MG63 (cell line): Measurements from ENCODE around the gene HEXB. TPM values are rescaled to one million over a fixed set of nuclear protein-coding genes. Genes with fewer than 3 reads are reported as not detected.

Experiments
- DNase-seq: peaks from one replicate; pipeline ENCODE4 v3.0.0-alpha.2; 2020
- H3K27me3 ChIP-seq: fragments of 250-450 bp; sonication (Bioruptor Pico); 2 replicates; pipeline ENCODE4 v1.5.1; 2020; ENCODE audit warnings: mild to moderate bottlenecking, moderate library complexity
- H3K36me3 ChIP-seq: fragments of 250-450 bp; sonication (Bioruptor Pico); 2 replicates; pipeline ENCODE4 v1.5.1; 2020; ENCODE audit warnings: mild to moderate bottlenecking, moderate library complexity
- H3K4me3 ChIP-seq: fragments of 250-450 bp; sonication (Bioruptor Pico); 2 replicates; pipeline ENCODE4 v1.5.1; 2020; ENCODE audit warnings: mild to moderate bottlenecking, moderate library complexity
- H3K9me3 ChIP-seq: fragments of 250-450 bp; sonication (Bioruptor Pico); 2 replicates; pipeline ENCODE4 v1.5.1; 2020; ENCODE audit warnings: mild to moderate bottlenecking, moderate library complexity
- total RNA-seq: library from RNA; depleted of rRNA; stranded (reverse); fragments of >200 nt; shearing (Covaris generic); gene quantifications from 2 replicates; pipeline ENCODE4 v1.2.3, GENCODE V29; 2014; ENCODE audit warnings: low replicate concordance; rRNA removed

The HEXB gene
- total RNA-seq = 165 and 208 TPM in 2 replicates

GRCh38 chr5:74684900-74685851, at the start of gene HEXB:
Gene HEXB (plus strand): TSS chr5:74685233. CDS start chr5:74685261, 28 bp downstream.
- H3K36me3 ChIP-seq = peaks cover 23% of the 10 kb centered on the region
- no peaks in the 10 kb centered on the region for H3K27me3 ChIP-seq
- peak within 1 kb of the TSS; percentile 78 for H3K4me3 ChIP-seq
- no peaks in the 10 kb centered on the region for H3K9me3 ChIP-seq
- DNase-seq = peak; percentile 90

- Histone ChIP-seq H3K36me3 (peaks cover 35% of the 10 kb centered on the region), H3K27me3 (no peaks in the 10 kb centered on the region), H3K4me3 (no peak overlapping the region), H3K9me3 (no peaks in the 10 kb centered on the region)
- DNase-seq = no peak
Measured at GRCh38 chr5:74636149-74636548, 48.9 kb upstream of the HEXB start.

- no peak for DNase-seq
- Histone ChIP-seq H3K4me3 (no peak overlapping the region), H3K36me3 (peaks cover 32% of the 10 kb centered on the region), H3K27me3 (no peaks in the 10 kb centered on the region), H3K9me3 (no peaks in the 10 kb centered on the region)
Measured at GRCh38 chr5:74636552-74636951, 48.5 kb upstream of the HEXB start.

- no peaks in the 10 kb centered on the region for H3K27me3 ChIP-seq
- H3K9me3 ChIP-seq = no peaks in the 10 kb centered on the region
- H3K36me3 ChIP-seq = peaks cover 23% of the 10 kb centered on the region
- DNase-seq = no peak
- H3K4me3 ChIP-seq = peak overlapping the region; percentile 90
Measured at GRCh38 chr5:74638544-74638969, 46.5 kb upstream of the HEXB start.

GRCh38 chr5:74638970-74639806, 45.8 kb upstream of the HEXB start:
- DNase-seq = peak; percentile 23
- Histone ChIP-seq H3K9me3 (no peaks in the 10 kb centered on the region), H3K36me3 (peaks cover 17% of the 10 kb centered on the region), H3K27me3 (no peaks in the 10 kb centered on the region), H3K4me3 (peak overlapping the region; percentile 90)

GRCh38 chr5:74639807-74640449, 45.1 kb upstream of the HEXB start:
- peak overlapping the region; percentile 90 for H3K4me3 ChIP-seq
- no peaks in the 10 kb centered on the region for H3K9me3 ChIP-seq
- no peaks in the 10 kb centered on the region for H3K27me3 ChIP-seq
- H3K36me3 ChIP-seq = peaks cover 12% of the 10 kb centered on the region
- DNase-seq = peak; percentile 58

- H3K36me3 ChIP-seq = peaks cover 6% of the 10 kb centered on the region
Measured at GRCh38 chr5:74640450-74640953, 44.5 kb upstream of the HEXB start, which contains the start of gene ENC1. Gene ENC1 (minus strand): TSS chr5:74640728. CDS start chr5:74636485, 4,243 bp downstream.

GRCh38 chr5:74640954-74641734, 43.9 kb upstream of the HEXB start:
- Histone ChIP-seq H3K4me3 (peak overlapping the region; percentile 90), H3K27me3 (no peaks in the 10 kb centered on the region), H3K36me3 (peaks cover under 1% of the 10 kb centered on the region), H3K9me3 (no peaks in the 10 kb centered on the region)
- DNase-seq = peak; percentile 87

More at GRCh38 chr5:74640450-74640953, 44.5 kb upstream of the HEXB start, which contains the start of gene ENC1:
- Histone ChIP-seq H3K4me3 (peak within 1 kb of the TSS; percentile 90), H3K27me3 (no peaks in the 10 kb centered on the region), H3K9me3 (no peaks in the 10 kb centered on the region)
- peak; percentile 89 for DNase-seq

- peak; percentile 44 for DNase-seq
Measured at GRCh38 chr5:74641735-74642542, 43.1 kb upstream of the HEXB start.

GRCh38 chr5:74642543-74642863, 42.5 kb upstream of the HEXB start:
- Histone ChIP-seq H3K27me3 (no peaks in the 10 kb centered on the region), H3K36me3 (no peaks in the 10 kb centered on the region), H3K4me3 (no peak overlapping the region), H3K9me3 (no peaks in the 10 kb centered on the region)
- no peak for DNase-seq

More at GRCh38 chr5:74641735-74642542, 43.1 kb upstream of the HEXB start:
- Histone ChIP-seq H3K36me3 (no peaks in the 10 kb centered on the region), H3K4me3 (peak overlapping the region; percentile 90), H3K27me3 (no peaks in the 10 kb centered on the region), H3K9me3 (no peaks in the 10 kb centered on the region)

- peak; percentile 45 for DNase-seq
- Histone ChIP-seq H3K9me3 (no peaks in the 10 kb centered on the region), H3K27me3 (no peaks in the 10 kb centered on the region), H3K36me3 (no peaks in the 10 kb centered on the region), H3K4me3 (no peak overlapping the region)
Measured at GRCh38 chr5:74643111-74643562, 41.9 kb upstream of the HEXB start.

- H3K27me3 ChIP-seq = no peaks in the 10 kb centered on the region
- H3K4me3 ChIP-seq = no peak overlapping the region
- no peak for DNase-seq
- H3K36me3 ChIP-seq = no peaks in the 10 kb centered on the region
- no peaks in the 10 kb centered on the region for H3K9me3 ChIP-seq
Measured at GRCh38 chr5:74647096-74647495, 37.9 kb upstream of the HEXB start.

- DNase-seq = no peak
- H3K9me3 ChIP-seq = no peaks in the 10 kb centered on the region
- no peaks in the 10 kb centered on the region for H3K36me3 ChIP-seq
- H3K27me3 ChIP-seq = no peaks in the 10 kb centered on the region
- no peak overlapping the region for H3K4me3 ChIP-seq
Measured at GRCh38 chr5:74648835-74649293, 36.2 kb upstream of the HEXB start.

- Histone ChIP-seq H3K4me3 (no peak overlapping the region), H3K9me3 (no peaks in the 10 kb centered on the region), H3K27me3 (no peaks in the 10 kb centered on the region), H3K36me3 (no peaks in the 10 kb centered on the region)
- no peak for DNase-seq
Measured at GRCh38 chr5:74649421-74649973, 35.5 kb upstream of the HEXB start.

GRCh38 chr5:74651710-74652109, 33.3 kb upstream of the HEXB start:
- Histone ChIP-seq H3K36me3 (no peaks in the 10 kb centered on the region), H3K27me3 (no peaks in the 10 kb centered on the region), H3K9me3 (no peaks in the 10 kb centered on the region), H3K4me3 (no peak overlapping the region)
- DNase-seq = no peak
